ENCODE results near the gene MAZ. TPM values are rescaled to one million over a fixed set of nuclear protein-coding genes. Genes with fewer than 3 reads are reported as not detected.

Gene MAZ
- total RNA-seq, 1 donor from 2014 or later, result 120 TPM

- no peaks in the 10 kb centered on the region for H3K36me3 Mint-ChIP-seq
- H3K27ac Mint-ChIP-seq, result no peak overlapping the region
- H3K4me3 Mint-ChIP-seq, result no peak overlapping the region
- H4K20me1 ChIP-seq (ENCODE audit: low read depth), result no peaks in the 10 kb centered on the region
- peaks cover 6% of the 10 kb centered on the region for H3K27me3 Mint-ChIP-seq (ENCODE audit: insufficient read depth, low read depth)
- no peaks in the 10 kb centered on the region for H3K9me3 Mint-ChIP-seq
- no peaks in the 10 kb centered on the region for H3K27me3 ChIP-seq
- no peak overlapping the region for H3K4me2 ChIP-seq
- H3K36me3 ChIP-seq, result no peaks in the 10 kb centered on the region
- no peak overlapping the region for H3K9ac ChIP-seq
- DNase-seq (ENCODE audit: low spot score), result no peak
- no peaks in the 10 kb centered on the region for H3K9me3 ChIP-seq (ENCODE audit: low read depth)
- H2AFZ ChIP-seq (replicated peaks), result no peak overlapping the region
- no peak overlapping the region for H3K4me3 ChIP-seq
- no peaks in the 10 kb centered on the region for H3F3A ChIP-seq (ENCODE audit: low read depth)
- H3K4me1 Mint-ChIP-seq, result peaks cover 6% of the 10 kb centered on the region
- no peaks in the 10 kb centered on the region for H3K4me1 ChIP-seq
- H3K79me2 ChIP-seq (ENCODE audit: low read depth), result no peaks in the 10 kb centered on the region
- no peak for TF ChIP-seq EZH2 (IDR thresholded peaks at IDR 0.05)
- TF ChIP-seq EZH2phosphoT487 (IDR thresholded peaks at IDR 0.05), result no peak
- TF ChIP-seq CTCF (IDR thresholded peaks at IDR 0.05), result no peak
- no peak overlapping the region for H3K27ac ChIP-seq
Measured at GRCh38 chr16:29844575-29845331, 38.4 kb downstream of the MAZ start.

GRCh38 chr16:29845656-29846055, 39.3 kb downstream of the MAZ start:
- no peak overlapping the region for H3K4me2 ChIP-seq
- no peak for DNase-seq (ENCODE audit: low spot score)
- no peaks in the 10 kb centered on the region for H3K27me3 ChIP-seq
- no peak overlapping the region for H2AFZ ChIP-seq (replicated peaks)
- H3F3A ChIP-seq (ENCODE audit: low read depth), result no peaks in the 10 kb centered on the region
- H3K4me1 ChIP-seq, result no peaks in the 10 kb centered on the region
- no peak overlapping the region for H3K4me3 ChIP-seq
- H3K9me3 ChIP-seq (ENCODE audit: low read depth), result no peaks in the 10 kb centered on the region
- peak overlapping the region; percentile 85 for H3K27ac Mint-ChIP-seq
- no peaks in the 10 kb centered on the region for H3K79me2 ChIP-seq (ENCODE audit: low read depth)
- no peak overlapping the region for H3K4me3 Mint-ChIP-seq
- H3K9me3 Mint-ChIP-seq, result no peaks in the 10 kb centered on the region
- no peak overlapping the region for H3K27ac ChIP-seq
- H3K36me3 Mint-ChIP-seq, result no peaks in the 10 kb centered on the region
- no peaks in the 10 kb centered on the region for H4K20me1 ChIP-seq (ENCODE audit: low read depth)
- peaks cover 6% of the 10 kb centered on the region for H3K27me3 Mint-ChIP-seq (ENCODE audit: insufficient read depth, low read depth)
- H3K9ac ChIP-seq, result no peak overlapping the region
- no peaks in the 10 kb centered on the region for H3K36me3 ChIP-seq
- peaks cover 13% of the 10 kb centered on the region for H3K4me1 Mint-ChIP-seq
- TF ChIP-seq EZH2phosphoT487 (IDR thresholded peaks at IDR 0.05) (no peak), CTCF (IDR thresholded peaks at IDR 0.05) (no peak), EZH2 (IDR thresholded peaks at IDR 0.05) (no peak)

GRCh38 chr16:29848420-29849297, 42.3 kb downstream of the MAZ start:
- peaks cover 15% of the 10 kb centered on the region for H3K4me1 Mint-ChIP-seq
- H3K4me2 ChIP-seq, result no peak overlapping the region
- no peaks in the 10 kb centered on the region for H4K20me1 ChIP-seq (ENCODE audit: low read depth)
- H3K4me3 ChIP-seq, result no peak overlapping the region
- no peaks in the 10 kb centered on the region for H3K9me3 ChIP-seq (ENCODE audit: low read depth)
- no peak overlapping the region for H3K9ac ChIP-seq
- peak overlapping the region; percentile 30 for H3K4me3 Mint-ChIP-seq
- H3K27me3 Mint-ChIP-seq (ENCODE audit: insufficient read depth, low read depth), result peaks cover 9% of the 10 kb centered on the region
- no peaks in the 10 kb centered on the region for H3K4me1 ChIP-seq
- no peak overlapping the region for H3K27ac ChIP-seq
- peak; percentile 85 for TF ChIP-seq CTCF (IDR thresholded peaks at IDR 0.05)
- TF ChIP-seq EZH2 (IDR thresholded peaks at IDR 0.05), result no peak
- H3K79me2 ChIP-seq (ENCODE audit: low read depth), result no peaks in the 10 kb centered on the region
- no peaks in the 10 kb centered on the region for H3K27me3 ChIP-seq
- H3K36me3 ChIP-seq, result no peaks in the 10 kb centered on the region
- peak; percentile 76 for DNase-seq (ENCODE audit: low spot score)
- H3K27ac Mint-ChIP-seq, result peak overlapping the region; percentile 83
- no peak overlapping the region for H2AFZ ChIP-seq (replicated peaks)
- no peaks in the 10 kb centered on the region for H3F3A ChIP-seq (ENCODE audit: low read depth)
- H3K9me3 Mint-ChIP-seq, result no peaks in the 10 kb centered on the region
- no peaks in the 10 kb centered on the region for H3K36me3 Mint-ChIP-seq
